ENCODE data around the gene TTC7B.

DNA sequence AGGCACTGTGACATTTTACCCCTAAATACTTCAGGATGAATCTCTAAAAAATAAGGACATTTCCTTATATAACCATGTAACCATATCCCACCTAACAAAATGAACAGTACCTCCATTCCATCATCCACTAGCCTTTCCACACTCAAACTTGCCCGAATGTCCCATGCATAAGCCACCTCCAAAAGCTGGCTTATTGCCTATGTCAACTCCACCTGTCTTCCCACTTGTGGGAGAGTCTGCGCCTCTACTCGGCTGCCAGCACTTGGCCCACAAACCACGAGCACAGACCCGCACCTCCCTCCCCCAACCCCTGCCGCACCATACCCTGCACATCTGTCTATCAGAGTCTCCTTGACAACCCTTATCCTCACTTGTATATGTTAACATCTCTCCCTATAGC is 253.6 kb downstream of the TTC7B start:
- TF ChIP-seq, protein P1, sequence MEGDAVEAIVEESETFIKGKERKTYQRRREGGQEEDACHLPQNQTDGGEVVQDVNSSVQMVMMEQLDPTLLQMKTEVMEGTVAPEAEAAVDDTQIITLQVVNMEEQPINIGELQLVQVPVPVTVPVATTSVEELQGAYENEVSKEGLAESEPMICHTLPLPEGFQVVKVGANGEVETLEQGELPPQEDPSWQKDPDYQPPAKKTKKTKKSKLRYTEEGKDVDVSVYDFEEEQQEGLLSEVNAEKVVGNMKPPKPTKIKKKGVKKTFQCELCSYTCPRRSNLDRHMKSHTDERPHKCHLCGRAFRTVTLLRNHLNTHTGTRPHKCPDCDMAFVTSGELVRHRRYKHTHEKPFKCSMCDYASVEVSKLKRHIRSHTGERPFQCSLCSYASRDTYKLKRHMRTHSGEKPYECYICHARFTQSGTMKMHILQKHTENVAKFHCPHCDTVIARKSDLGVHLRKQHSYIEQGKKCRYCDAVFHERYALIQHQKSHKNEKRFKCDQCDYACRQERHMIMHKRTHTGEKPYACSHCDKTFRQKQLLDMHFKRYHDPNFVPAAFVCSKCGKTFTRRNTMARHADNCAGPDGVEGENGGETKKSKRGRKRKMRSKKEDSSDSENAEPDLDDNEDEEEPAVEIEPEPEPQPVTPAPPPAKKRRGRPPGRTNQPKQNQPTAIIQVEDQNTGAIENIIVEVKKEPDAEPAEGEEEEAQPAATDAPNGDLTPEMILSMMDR (IDR thresholded peaks at IDR 0.05; ENCODE audit: poor library complexity, severe bottlenecking), result no peak
- TF ChIP-seq TAF1 (IDR thresholded peaks at IDR 0.05; ENCODE audit: low read depth) (no peak), POLR2AphosphoS5 (IDR thresholded peaks at IDR 0.05) (no peak), EZH2 (IDR thresholded peaks at IDR 0.05; ENCODE audit: borderline replicate concordance, insufficient read depth, low read length, poor library complexity, severe bottlenecking) (no peak)
- TF ChIP-seq, protein P2, sequence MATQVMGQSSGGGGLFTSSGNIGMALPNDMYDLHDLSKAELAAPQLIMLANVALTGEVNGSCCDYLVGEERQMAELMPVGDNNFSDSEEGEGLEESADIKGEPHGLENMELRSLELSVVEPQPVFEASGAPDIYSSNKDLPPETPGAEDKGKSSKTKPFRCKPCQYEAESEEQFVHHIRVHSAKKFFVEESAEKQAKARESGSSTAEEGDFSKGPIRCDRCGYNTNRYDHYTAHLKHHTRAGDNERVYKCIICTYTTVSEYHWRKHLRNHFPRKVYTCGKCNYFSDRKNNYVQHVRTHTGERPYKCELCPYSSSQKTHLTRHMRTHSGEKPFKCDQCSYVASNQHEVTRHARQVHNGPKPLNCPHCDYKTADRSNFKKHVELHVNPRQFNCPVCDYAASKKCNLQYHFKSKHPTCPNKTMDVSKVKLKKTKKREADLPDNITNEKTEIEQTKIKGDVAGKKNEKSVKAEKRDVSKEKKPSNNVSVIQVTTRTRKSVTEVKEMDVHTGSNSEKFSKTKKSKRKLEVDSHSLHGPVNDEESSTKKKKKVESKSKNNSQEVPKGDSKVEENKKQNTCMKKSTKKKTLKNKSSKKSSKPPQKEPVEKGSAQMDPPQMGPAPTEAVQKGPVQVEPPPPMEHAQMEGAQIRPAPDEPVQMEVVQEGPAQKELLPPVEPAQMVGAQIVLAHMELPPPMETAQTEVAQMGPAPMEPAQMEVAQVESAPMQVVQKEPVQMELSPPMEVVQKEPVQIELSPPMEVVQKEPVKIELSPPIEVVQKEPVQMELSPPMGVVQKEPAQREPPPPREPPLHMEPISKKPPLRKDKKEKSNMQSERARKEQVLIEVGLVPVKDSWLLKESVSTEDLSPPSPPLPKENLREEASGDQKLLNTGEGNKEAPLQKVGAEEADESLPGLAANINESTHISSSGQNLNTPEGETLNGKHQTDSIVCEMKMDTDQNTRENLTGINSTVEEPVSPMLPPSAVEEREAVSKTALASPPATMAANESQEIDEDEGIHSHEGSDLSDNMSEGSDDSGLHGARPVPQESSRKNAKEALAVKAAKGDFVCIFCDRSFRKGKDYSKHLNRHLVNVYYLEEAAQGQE (IDR thresholded peaks at IDR 0.05; ENCODE audit: borderline replicate concordance), result no peak
